NCI-H2196 treated with DMSO at 0.1 percent for 48 hours (cell line): ENCODE results near the gene PHOSPHO1.
"Not testable (repeated sequence)": the region's sequence is repeated elsewhere in the genome, so short reads cannot be mapped to it uniquely, and the experiment has no call there.

Experiments
- DNase-seq: peaks from one replicate; lab custom pipeline; 2025; ENCODE audit not compliant: unreplicated experiment; lab: John Stamatoyannopoulos, UW

PHOSPHO1 gene

DNA sequence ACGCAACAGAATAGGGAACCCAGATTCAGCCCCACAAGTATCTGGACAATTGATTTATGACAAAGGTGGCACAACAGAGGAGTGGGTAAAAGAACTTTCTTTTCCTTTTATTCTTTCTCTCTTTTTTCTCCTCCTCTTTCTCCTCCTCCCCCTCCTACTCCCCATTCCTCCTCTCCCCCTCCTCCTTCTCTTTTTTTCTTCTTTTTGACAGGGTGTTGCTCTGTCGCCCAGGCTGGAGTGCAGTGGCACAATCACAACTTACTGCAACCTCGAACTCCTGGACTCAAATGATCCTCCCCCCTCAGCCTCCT, 36.3 kb downstream of the PHOSPHO1 start:
- DNase-seq = no peak

DNA sequence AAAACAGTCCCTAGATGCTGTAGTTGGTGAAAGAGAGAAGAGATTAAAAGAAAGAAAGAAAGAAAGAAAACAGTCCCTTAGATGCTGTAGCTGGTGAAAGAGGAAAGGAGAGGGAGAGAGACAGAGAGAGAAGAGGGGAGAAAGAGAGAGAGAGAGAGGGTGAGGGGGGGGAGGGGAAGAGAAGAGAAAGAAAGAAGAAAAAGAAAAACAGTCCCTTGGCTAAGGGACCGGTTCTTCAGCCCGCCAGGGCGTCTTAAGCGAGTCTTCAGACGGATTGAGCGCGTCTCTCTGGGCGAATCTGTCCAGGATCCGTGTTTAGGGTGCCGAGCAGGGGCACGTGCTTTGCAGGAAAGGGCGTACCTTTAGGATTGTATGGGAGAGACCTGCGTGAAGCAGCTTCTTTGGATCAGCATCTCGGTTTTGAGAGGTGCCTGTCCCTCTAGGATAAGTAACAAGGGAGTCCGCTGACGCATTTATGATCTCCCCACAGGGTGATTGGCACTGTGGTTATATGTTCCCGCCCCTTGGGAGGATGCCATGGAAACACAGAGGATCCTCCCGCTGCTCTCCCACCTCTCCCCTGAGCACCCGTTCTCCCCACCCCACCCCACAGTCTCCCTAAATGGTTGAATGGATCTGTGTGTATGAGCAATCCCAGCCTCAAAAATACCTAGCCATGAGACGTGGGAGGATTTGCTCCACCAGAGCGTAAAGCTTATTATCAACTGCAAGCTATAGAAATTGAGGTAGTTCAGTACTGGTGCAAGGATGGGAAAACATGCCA, 36.9 kb downstream of the PHOSPHO1 start:
- peak; percentile 23 for DNase-seq

DNA sequence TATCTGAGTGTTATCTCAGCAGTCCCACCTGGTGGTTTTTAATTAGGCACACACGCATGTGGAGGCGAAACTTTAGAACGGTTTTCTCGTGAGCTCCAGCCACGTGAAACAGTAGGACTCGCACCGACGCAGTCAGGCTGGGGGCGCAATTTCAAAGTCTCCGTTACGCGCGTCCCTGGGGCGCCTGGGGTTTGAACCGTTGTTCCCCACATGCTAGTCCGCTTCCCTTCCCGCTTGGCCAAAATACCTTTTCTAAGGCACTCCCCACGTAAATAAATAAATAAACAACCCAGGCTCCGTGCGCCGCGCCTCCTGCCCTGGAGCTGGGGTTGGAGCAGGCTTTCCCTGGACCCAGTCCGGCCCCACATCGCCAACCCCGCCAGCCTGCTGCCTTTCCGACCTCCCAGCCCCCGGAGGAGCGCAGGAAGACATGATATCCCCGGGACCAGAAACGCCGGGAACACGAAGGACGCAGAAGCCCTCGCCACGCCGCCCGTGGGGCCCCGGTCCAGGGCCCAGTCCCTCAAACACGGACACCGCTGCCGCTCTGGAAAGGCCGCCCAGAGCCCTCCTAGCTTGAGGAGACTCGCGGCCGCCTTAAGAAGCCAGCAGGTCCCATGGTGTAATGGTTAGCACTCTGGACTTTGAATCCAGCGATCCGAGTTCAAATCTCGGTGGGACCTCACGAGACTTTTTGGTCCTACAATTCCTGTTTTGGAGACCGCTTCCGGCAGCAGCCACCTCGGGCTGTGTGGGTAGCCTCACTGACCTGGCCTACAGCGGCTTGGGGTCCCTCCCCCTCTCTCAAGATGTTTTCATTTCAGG, 38.5 kb downstream of the PHOSPHO1 start:
- peak; percentile 65 for DNase-seq

DNA sequence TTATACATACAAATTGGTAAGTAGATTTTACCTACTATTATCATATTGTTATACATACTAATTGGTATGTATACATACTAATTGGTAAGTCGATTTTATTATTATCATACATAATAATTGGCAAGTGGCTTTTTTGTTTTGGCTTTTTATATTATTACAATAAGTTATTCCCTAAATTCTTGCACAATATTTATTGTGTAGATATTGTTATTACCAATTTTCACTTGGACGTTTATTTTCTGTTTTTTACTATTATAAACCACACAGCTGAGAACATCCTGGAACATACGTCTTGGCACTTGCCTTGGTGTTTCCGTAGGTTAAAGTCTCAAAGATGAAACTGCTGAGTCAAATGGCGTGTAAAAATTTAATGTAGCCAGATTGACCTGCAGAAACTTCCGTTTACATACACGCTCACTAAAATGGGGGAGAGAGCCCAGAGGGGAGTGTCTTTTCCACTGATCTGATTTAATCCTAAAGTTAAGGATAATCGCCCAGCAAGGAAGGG, 39.1 kb downstream of the PHOSPHO1 start:
- DNase-seq = no peak

DNA sequence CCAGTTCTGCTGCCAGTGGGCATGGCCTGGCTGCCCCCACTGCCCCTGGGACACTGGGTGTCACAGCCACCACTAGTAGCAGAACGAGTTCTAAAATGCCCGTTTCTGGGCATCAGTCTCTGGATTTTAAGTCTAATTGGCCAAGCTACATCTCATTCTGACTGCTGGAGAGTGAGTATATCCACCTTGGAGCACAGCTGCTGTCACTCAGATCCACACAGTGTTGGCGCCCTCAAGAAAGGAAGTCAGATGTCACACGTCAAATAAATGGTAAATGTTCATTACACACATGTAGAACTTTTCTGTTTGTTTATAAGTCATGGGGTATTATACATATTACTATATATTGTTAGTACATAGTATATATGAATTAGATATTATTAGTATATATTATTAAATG, 39.7 kb downstream of the PHOSPHO1 start:
- no peak for DNase-seq

DNA sequence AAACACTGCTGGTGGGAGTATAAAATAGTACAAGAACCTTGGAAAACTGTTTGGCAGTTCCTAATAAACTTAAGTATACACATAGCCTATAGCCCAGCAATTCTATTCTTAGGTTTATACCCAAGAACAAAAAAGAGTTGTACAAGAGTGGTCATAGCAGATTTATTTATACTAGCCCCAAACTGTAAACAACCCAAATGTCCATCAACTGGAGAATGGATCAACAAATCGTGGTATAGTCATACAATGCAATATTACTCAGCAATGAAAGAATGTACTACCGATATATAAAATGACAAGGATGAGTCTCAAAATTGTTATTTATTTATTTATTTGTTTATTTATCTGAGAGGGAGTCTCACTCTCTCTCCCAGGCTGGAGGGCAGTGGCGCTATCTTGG, 43.3 kb downstream of the PHOSPHO1 start:
- DNase-seq = no peak

DNA sequence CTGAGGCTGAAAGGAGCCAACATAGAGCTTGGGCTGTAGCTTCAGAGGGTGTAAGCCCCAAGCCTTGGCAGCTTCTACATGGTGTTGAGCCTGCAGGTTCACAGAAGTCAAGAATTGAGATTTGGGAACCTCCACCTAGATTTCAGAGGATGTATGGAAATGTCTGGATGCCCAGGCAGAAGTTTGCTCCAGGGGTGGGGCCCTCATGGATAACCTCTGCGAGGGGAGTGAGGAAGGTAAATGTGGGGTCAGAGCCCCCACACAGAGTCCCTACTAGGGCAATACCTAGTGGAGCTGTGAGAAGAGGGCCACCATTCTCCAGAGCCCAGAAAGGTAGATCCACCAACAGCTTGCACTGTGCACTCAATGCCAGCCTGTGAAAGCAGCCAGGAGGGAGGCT, 45.2 kb downstream of the PHOSPHO1 start:
- DNase-seq = not testable (repeated sequence)

DNA sequence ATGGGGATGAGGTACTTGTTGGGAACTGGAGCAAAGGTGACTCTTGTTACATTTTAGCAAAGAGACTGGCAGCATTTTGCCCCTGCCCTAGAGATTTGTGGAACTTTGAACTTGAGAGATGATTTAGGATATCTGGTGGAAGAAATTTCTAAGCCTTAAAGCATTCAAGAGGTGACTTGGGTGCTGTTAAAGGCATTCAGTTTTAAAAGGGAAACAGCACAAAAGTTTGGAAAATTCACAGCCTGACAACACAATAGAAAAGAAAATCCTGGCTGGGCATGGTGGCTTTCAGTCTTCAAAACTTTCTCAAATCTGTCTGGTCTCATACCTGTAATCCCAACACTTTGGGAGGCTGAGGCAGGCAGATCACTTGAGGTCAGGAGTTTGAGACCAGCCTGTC, 46.1 kb downstream of the PHOSPHO1 start:
- not testable (repeated sequence) for DNase-seq

DNA sequence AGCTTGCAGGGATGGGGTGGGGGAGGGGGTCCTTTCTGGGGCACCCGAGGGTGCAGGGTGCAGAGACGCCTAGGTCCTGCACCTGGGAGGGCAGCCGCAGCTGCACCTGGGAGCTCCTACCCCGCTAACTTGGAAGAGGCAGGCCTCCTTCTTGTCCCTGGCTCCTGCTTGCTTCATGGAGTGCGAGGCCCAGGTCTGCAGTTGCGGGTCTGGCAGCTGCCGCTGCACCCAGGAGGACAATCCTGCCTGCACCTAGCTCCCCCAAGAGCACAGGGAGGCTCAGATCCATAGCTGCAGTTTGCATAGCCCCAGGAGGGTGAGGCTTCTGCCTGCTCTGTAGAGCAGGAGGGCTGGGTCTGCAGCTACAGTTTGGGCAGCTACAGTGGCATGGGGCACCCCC, 46.8 kb downstream of the PHOSPHO1 start:
- no peak for DNase-seq

DNA sequence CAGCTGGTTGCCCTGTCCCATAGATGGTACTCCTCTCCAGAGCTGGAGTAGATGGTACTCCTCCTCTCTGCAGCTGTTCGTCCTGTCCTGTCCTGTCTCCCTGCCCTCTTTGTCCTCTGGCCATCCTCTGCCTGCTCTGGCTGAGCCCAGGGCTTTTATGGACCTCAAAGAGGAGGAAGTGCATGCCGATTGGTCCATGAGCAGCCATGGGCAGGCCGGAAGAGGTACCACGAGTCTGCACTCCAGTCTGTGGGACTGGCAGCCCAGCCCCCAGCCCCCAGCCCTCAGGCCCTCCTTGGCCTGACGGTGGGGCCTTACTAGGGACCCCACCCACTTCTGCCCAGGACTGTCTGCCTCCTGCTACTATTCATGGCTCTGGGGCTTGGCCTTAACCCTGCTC, 47.2 kb downstream of the PHOSPHO1 start:
- DNase-seq = no peak

DNA sequence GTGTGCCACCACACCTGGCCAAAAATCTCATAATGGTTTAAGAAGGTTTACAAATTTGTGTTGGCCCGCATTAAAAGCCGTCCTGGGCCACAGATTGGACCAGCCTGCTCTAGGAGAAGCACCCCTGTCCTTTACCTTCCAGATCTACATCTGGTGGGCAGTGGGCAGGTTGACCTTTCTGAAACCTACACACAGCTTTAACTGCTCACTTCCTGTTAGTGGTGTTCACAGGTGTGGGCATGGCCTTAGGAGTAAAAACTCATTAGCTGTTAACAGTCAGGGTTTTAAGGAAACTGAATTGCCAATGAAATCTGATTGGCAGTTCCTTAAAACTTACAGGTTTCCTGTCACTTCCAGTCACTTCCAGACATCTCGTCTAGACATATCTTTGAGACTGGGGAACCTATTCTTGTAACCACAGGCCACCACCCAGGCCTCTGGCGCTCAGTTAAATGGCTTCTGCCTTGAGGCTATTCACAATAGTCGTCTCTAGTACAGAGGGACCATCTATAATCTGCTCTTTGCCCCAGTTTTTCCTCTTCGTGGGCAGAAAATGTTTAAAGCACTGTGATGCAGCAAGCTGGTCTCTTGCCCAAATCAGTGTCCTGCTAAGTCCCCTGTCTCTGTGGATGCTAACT, 49.5 kb downstream of the PHOSPHO1 start:
- no peak for DNase-seq

DNA sequence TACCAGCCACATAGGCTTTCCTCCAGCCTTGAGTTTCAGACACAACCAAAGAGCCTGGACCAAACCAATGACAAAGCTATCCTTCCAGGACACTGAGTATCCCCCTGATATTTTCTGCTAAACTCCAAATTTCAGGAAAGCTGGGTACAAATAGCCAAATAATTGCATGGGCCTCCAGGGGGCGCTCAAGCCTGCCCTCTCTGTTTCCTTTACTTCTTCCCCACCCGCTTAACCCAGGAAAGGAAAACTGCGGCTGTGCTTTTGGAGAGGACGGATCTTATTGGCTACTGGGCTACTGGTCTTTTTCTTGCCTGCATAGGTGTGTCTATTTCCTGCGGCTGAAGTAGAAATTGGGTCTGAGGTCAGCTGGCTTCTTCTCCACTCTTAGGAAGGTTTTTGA, 50.3 kb downstream of the PHOSPHO1 start:
- no peak for DNase-seq

DNA sequence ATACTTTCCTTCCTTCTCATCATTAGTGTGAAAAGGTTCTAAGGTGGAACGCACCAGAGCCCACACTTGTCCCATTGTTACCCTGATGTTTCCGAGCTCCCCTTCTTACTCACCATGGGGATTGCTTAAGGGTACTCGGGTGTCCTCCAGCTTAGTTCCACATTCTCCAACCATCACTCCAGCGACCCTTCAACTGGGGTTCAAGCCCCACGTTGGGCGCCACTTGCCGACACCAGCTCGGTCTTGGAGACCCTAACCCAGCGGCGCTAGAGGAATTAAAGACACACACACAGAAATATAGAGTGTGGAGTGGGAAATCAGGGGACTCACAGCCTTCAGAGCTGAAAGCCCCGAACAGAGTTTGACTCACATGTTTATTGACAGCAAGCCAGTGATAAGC, 54.6 kb downstream of the PHOSPHO1 start:
- not testable (repeated sequence) for DNase-seq
